Thymus (tissue), 11 donors: ENCODE results near the gene GSDMA. TPM values are rescaled to one million over a fixed set of nuclear protein-coding genes. Genes with fewer than 3 reads are reported as not detected.
A peak's percentile ranks its signal among the peaks of the same experiment; 100 is the strongest.

Experiments used
- DNase-seq, 9 donors: peaks; one replicate each; pipeline ENCODE4 v3.0.0-alpha.2; 2013; ENCODE audit warnings: low spot score in 9 of 9, low read depth in 6 of 9, missing footprints in 1 of 9
- H3K27ac ChIP-seq, 2 donors: one replicate each; pipeline ENCODE4 v1.5.1; 2013; ENCODE audit warnings: control low read depth in 1 of 2, low read depth in 1 of 2, low read length in 1 of 2, mild to moderate bottlenecking in 1 of 2, moderate library complexity in 1 of 2
- H3K27me3 ChIP-seq, 2 donors: one replicate each; pipeline ENCODE4 v1.5.1; 2013; ENCODE audit warnings: low read length in 1 of 2; ENCODE audit not compliant: control insufficient read depth in 2 of 2, insufficient read depth in 1 of 2
- H3K36me3 ChIP-seq, 2 donors: one replicate each; pipeline ENCODE4 v1.5.1; 2013; ENCODE audit warnings: low read length in 1 of 2, mild to moderate bottlenecking in 1 of 2, moderate library complexity in 1 of 2; ENCODE audit not compliant: control insufficient read depth in 2 of 2, insufficient read depth in 2 of 2
- H3K4me1 ChIP-seq, 2 donors: one replicate each; pipeline ENCODE4 v1.5.1; 2013; ENCODE audit warnings: low read length in 2 of 2; ENCODE audit not compliant: control insufficient read depth in 2 of 2, insufficient read depth in 2 of 2
- H3K4me3 ChIP-seq, 2 donors: one replicate each; pipeline ENCODE4 v1.5.1; 2013; ENCODE audit warnings: low read length in 2 of 2, control low read depth in 1 of 2, mild to moderate bottlenecking in 1 of 2
- H3K9me3 ChIP-seq, 2 donors: one replicate each; pipeline ENCODE4 v1.5.1; 2013; ENCODE audit warnings: low read length in 1 of 2, mild to moderate bottlenecking in 1 of 2; ENCODE audit not compliant: control insufficient read depth in 2 of 2, insufficient read depth in 1 of 2
- WGBS: extraction: QIAGEN DNeasy Blood & Tissue Kit; methylation state at CpG from one replicate; pipeline ENCODE4 v1.1.7; 2013; 5-methylcytosine and 5-hydroxymethylcytosine counted together
- polyA plus RNA-seq: library from polyadenylated mRNA; stranded (reverse); fragments of 200-250 nt; gene quantifications from one replicate; pipeline ENCODE4 v1.2.3, GENCODE V29; 2013
- total RNA-seq: library from RNA; stranded (reverse); fragments of 120-200 nt; gene quantifications from one replicate; pipeline ENCODE4 v1.2.4, GENCODE V29; 2013
- donor health status: healthy.

Gene GSDMA
- total and polyA plus RNA-seq, 2 donors: 0.57 to 1.7 TPM

GRCh38 chr17:39923230-39923629 lies 39.6 kb upstream of the GSDMA start:
- WGBS: 98% methylated on average over 6 of the region's 6 CpGs

GRCh38 chr17:39923836-39924690 lies 38.7 kb upstream of the GSDMA start:
- Histone ChIP-seq H3K27ac (peak overlapping the region; percentile 11 to 26), H3K4me1 (peaks cover 36 to 85% of the 10 kb centered on the region in 2 donors), H3K27me3 (no peaks in the 10 kb centered on the region), H3K4me3 (peak overlapping the region in 1 of 2 donors; percentile 97), H3K9me3 (peaks cover 0 to 4% of the 10 kb centered on the region in 2 donors), H3K36me3 (peaks cover 52 to 59% of the 10 kb centered on the region in 2 donors)
- no peak for DNase-seq
- 95% methylated on average over 17 of the region's 17 CpGs for WGBS

More at GRCh38 chr17:39923230-39923629, 39.6 kb upstream of the GSDMA start:
- Histone ChIP-seq H3K9me3 (peaks cover 0 to 4% of the 10 kb centered on the region in 2 donors), H3K36me3 (peaks cover 59 to 65% of the 10 kb centered on the region in 2 donors), H3K27ac (no peak overlapping the region), H3K4me3 (no peak overlapping the region), H3K4me1 (peaks cover 28 to 85% of the 10 kb centered on the region in 2 donors), H3K27me3 (no peaks in the 10 kb centered on the region)
- no peak for DNase-seq

DNA sequence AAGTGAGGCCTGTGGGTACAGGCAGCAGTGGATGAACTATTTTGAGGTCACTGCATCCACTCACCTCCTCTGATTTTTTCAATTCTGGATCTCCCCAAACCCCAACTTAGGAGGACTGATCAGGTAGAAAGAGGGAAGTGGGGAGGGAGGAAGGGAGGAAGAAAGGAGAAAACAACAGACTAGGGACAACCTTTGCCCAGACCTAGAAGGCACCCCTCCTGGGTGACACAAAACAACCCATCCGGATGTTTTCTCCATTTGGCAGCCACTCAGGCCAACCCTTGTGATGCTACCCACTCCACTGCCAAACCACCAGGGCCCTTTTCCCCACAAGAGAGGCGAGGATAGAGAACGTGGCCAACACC lies 38.1 kb upstream of the GSDMA start:
- WGBS: 90% methylated on average over 3 of the region's 3 CpGs
- Histone ChIP-seq H3K36me3 (peaks cover 48 to 55% of the 10 kb centered on the region in 2 donors), H3K9me3 (peaks cover 0 to 4% of the 10 kb centered on the region in 2 donors), H3K27me3 (no peaks in the 10 kb centered on the region), H3K4me1 (peaks cover 36 to 80% of the 10 kb centered on the region in 2 donors), H3K27ac (peak overlapping the region; percentile 21), H3K4me3 (peak overlapping the region in 1 of 2 donors; percentile 97)
- no peak for DNase-seq

GRCh38 chr17:39925282-39926134 lies 37.3 kb upstream of the GSDMA start:
- H3K4me1 ChIP-seq: peaks cover 36 to 73% of the 10 kb centered on the region in 2 donors
- 65% methylated on average over 11 of the region's 11 CpGs for whole genome bisulfite sequencing
- peak overlapping the region; percentile 97 for H3K4me3 ChIP-seq
- peak overlapping the region; percentile 98 for H3K27ac ChIP-seq
- peaks cover 0 to 4% of the 10 kb centered on the region in 2 donors for H3K9me3 ChIP-seq
- H3K36me3 ChIP-seq: peaks cover 40 to 47% of the 10 kb centered on the region in 2 donors
- peak in 1 of 9 donors; percentile 69 for DNase-seq
- no peaks in the 10 kb centered on the region for H3K27me3 ChIP-seq

- H3K27ac ChIP-seq: peak overlapping the region; percentile 98
- peaks cover 33 to 41% of the 10 kb centered on the region in 2 donors for H3K36me3 ChIP-seq
- H3K27me3 ChIP-seq: no peaks in the 10 kb centered on the region
- H3K9me3 ChIP-seq: peaks cover 0 to 3% of the 10 kb centered on the region in 2 donors
- peaks cover 36 to 70% of the 10 kb centered on the region in 2 donors for H3K4me1 ChIP-seq
- WGBS: 13% methylated on average over 4 of the region's 4 CpGs
- H3K4me3 ChIP-seq: peak overlapping the region; percentile 97
- peak in 1 of 9 donors; percentile 26 for DNase-seq
Measured at GRCh38 chr17:39926135-39926587, 36.6 kb upstream of the GSDMA start.

DNA sequence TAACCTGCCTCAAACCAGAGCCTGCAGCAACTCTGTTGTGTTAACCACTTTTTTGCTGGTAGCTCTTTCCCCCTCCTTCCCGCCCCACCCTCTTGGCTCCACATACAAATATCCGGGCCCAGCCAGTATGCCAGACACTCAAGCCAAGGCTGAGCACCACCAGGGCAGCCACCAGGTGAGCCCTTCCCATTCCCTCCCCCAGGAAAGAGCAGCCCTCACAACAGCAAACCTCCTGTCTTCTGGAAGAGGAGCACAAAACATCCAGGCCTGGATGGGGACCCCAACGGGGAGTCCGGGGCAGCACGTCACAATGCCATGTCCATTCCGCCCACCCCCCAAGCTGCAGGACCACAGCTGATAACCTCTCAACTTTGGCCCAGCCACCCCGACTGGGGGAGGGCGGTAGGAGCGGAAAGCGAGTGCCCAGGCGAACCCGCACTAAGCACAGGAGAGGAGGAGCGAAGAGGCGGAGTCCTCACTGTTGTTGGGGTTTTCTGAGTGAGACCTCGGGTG lies 36.2 kb upstream of the GSDMA start:
- peak overlapping the region; percentile 97 for H3K4me3 ChIP-seq
- peaks cover 36 to 65% of the 10 kb centered on the region in 2 donors for H3K4me1 ChIP-seq
- H3K27me3 ChIP-seq: no peaks in the 10 kb centered on the region
- H3K27ac ChIP-seq: peak overlapping the region; percentile 98
- peaks cover 29 to 36% of the 10 kb centered on the region in 2 donors for H3K36me3 ChIP-seq
- peak in 7 of 9 donors; percentile 56 to 92 (median 79) for DNase-seq
- H3K9me3 ChIP-seq: no peaks in the 10 kb centered on the region
- WGBS: under 1% methylated on average over 15 of the region's 15 CpGs

GRCh38 chr17:39927101-39927928 lies 35.5 kb upstream of the GSDMA start, which contains the start of the genes LRRC3C and ORMDL3:
LRRC3C (plus strand) TSS chr17:39927732; CDS start chr17:39941524, 13,792 bp downstream.
ORMDL3 (minus strand) TSS chr17:39927601; CDS start chr17:39924203, 3,398 bp downstream.
- DNase-seq: peak; percentile 85 to 95 (median 88)
- WGBS: 1% methylated on average over 72 of the region's 72 CpGs
- peaks cover 36 to 58% of the 10 kb centered on the region in 2 donors for H3K4me1 ChIP-seq

More at GRCh38 chr17:39927101-39927928, 35.5 kb upstream of the GSDMA start, which contains the start of the genes LRRC3C and ORMDL3:
- H3K27ac ChIP-seq: peak within 1 kb of the TSS; percentile 98
- no peaks in the 10 kb centered on the region for H3K9me3 ChIP-seq
- H3K4me3 ChIP-seq: peak within 1 kb of the TSS; percentile 97
- peaks cover 22 to 29% of the 10 kb centered on the region in 2 donors for H3K36me3 ChIP-seq
- H3K27me3 ChIP-seq: no peaks in the 10 kb centered on the region
